Fibroblast of skin of left biceps (primary cell): ENCODE data around the gene FHOD3.

Source experiments
- DNase-seq, 2 experiments: peaks; one replicate each; pipeline ENCODE4 v3.0.0-alpha.2; 2013; ENCODE audit warnings: low read depth in 2 of 2

FHOD3 gene

GRCh38 chr18:36409779-36410178 is 112.3 kb downstream of the FHOD3 start:
- no peak for DNase-seq

- no peak for DNase-seq
Observed at GRCh38 chr18:36410346-36410745, 112.8 kb downstream of the FHOD3 start.

- no peak for DNase-seq
Observed at GRCh38 chr18:36411745-36412168, 114.2 kb downstream of the FHOD3 start.

GRCh38 chr18:36412778-36413177 is 115.3 kb downstream of the FHOD3 start:
- DNase-seq, result no peak

GRCh38 chr18:36415171-36415570 is 117.7 kb downstream of the FHOD3 start:
- no peak for DNase-seq

GRCh38 chr18:36415625-36416024 is 118.1 kb downstream of the FHOD3 start:
- no peak for DNase-seq

- no peak for DNase-seq
Observed at GRCh38 chr18:36419188-36419899, 121.8 kb downstream of the FHOD3 start.

- DNase-seq, result no peak
Observed at GRCh38 chr18:36419900-36420531, 122.5 kb downstream of the FHOD3 start.

GRCh38 chr18:36420826-36421225 is 123.3 kb downstream of the FHOD3 start:
- no peak for DNase-seq

- DNase-seq, result no peak
Observed at GRCh38 chr18:36424741-36425142, 127.2 kb downstream of the FHOD3 start.

GRCh38 chr18:36427369-36427768 is 129.9 kb downstream of the FHOD3 start:
- no peak for DNase-seq

- no peak for DNase-seq
Observed at GRCh38 chr18:36427831-36428230, 130.3 kb downstream of the FHOD3 start.

- DNase-seq, result no peak
Observed at GRCh38 chr18:36428431-36429029, 131.0 kb downstream of the FHOD3 start.

GRCh38 chr18:36432880-36433555 is 135.5 kb downstream of the FHOD3 start:
- DNase-seq, result no peak

GRCh38 chr18:36436387-36436786 is 138.9 kb downstream of the FHOD3 start:
- DNase-seq, result no peak

- peak; percentile 54 to 61 for DNase-seq
Observed at GRCh38 chr18:36440614-36441013, 143.1 kb downstream of the FHOD3 start.

GRCh38 chr18:36441426-36442240 is 144.1 kb downstream of the FHOD3 start:
- DNase-seq, result peak; percentile 78 to 80

- no peak for DNase-seq
Observed at GRCh38 chr18:36442717-36443116, 145.2 kb downstream of the FHOD3 start.

GRCh38 chr18:36446059-36446458 is 148.5 kb downstream of the FHOD3 start:
- no peak for DNase-seq

GRCh38 chr18:36448384-36449290 is 151.1 kb downstream of the FHOD3 start:
- no peak for DNase-seq

- DNase-seq, result no peak
Observed at GRCh38 chr18:36449451-36449850, 151.9 kb downstream of the FHOD3 start.
